A549 (cell line): ENCODE results near the gene MAPKAP1. TPM values are rescaled to one million over a fixed set of nuclear protein-coding genes. Genes with fewer than 3 reads are reported as not detected.

Source experiments
- ATAC-seq, 2 experiments: fragments of 200-7000 bp in 1 of 2; fragments of >200 bp in 1 of 2; cut with Nextera tagmentation in 1 of 2; cut with Tn5 transposase in 1 of 2; 3 replicates each; pipeline versions ENCODE4 v1.8.0 to v1.9.1; 2018 to 2020; ENCODE audit warnings: mild to moderate bottlenecking in 1 of 2, moderate library complexity in 1 of 2
- CTCF ChIA-PET: fragments of 300-600 bp; sonication (Branson Sonifier 250); formaldehyde crosslinking; extraction: SDS; loops from one replicate; lab custom pipeline; 2021; ENCODE audit warnings: antibody characterized with exemption, inconsistent platforms; lab: Yijun Ruan, JAX
- POLR2A ChIA-PET: fragments of 350-600 bp; formaldehyde crosslinking; extraction: SDS; loops from one replicate; lab custom pipeline; 2021; ENCODE audit warnings: antibody characterized with exemption, inconsistent platforms; lab: Yijun Ruan, JAX
- DNase-seq, 2 experiments: peaks; one replicate each; pipeline versions ENCODE4 v3.0.0 to v3.0.0-alpha.2; 2011 to 2016; ENCODE audit warnings: low read depth in 1 of 2, low spot score in 1 of 2
- FAIRE-seq: peaks from 2 replicates; lab custom pipeline; 2011; peaks lifted over from hg19 to GRCh38; lab: Jason Lieb, UNC
- H3K27ac ChIP-seq, 2 experiments: fragments of >200 bp; sonication (Bioruptor Twin); formaldehyde crosslinking; 3 replicates each; pipeline ENCODE4 v1.5.1; 2016 to 2017
- H3K4me1 ChIP-seq: fragments of >200 bp; sonication (Bioruptor Twin); formaldehyde crosslinking; 3 replicates; pipeline ENCODE4 v1.6.1; 2016
- H3K4me2 ChIP-seq: fragments of >200 bp; sonication (Bioruptor Twin); formaldehyde crosslinking; 3 replicates; pipeline ENCODE4 v1.6.1; 2016
- H3K4me3 ChIP-seq: fragments of >200 bp; sonication (Bioruptor Twin); formaldehyde crosslinking; 3 replicates; pipeline ENCODE4 v1.5.1; 2016
- H3K9me3 ChIP-seq: fragments of >200 bp; sonication (Bioruptor Twin); formaldehyde crosslinking; 3 replicates; pipeline ENCODE4 v1.6.1; 2016
- BHLHE40 ChIP-seq: IDR thresholded peaks from 2 replicates; pipeline ENCODE4 v1.6.1; 2012; ENCODE audit warnings: low read depth, low read length, inconsistent platforms
- CBX2 ChIP-seq: fragments of 200-600 bp; sonication (generic); IDR thresholded peaks from 2 replicates; pipeline ENCODE4 v1.6.1; 2016; ENCODE audit warnings: low read depth, mild to moderate bottlenecking, borderline replicate concordance
- CBX8 ChIP-seq: fragments of 200-600 bp; sonication (generic); IDR thresholded peaks from 2 replicates; pipeline ENCODE4 v1.6.1; 2016
- CHD4 ChIP-seq: fragments of 200-600 bp; sonication (generic); IDR thresholded peaks from 2 replicates; pipeline ENCODE4 v1.6.1; 2016; ENCODE audit warnings: antibody characterized with exemption, mild to moderate bottlenecking, borderline replicate concordance
- EHF ChIP-seq: fragments of 250-450 bp; sonication (Bioruptor Pico); IDR thresholded peaks from 2 replicates; pipeline ENCODE4 v1.5.0; 2020; ENCODE audit warnings: mild to moderate bottlenecking
- ESRRA ChIP-seq: fragments of 150-350 bp; IDR thresholded peaks from 2 replicates; pipeline ENCODE4 v1.6.1; 2014; ENCODE audit warnings: mild to moderate bottlenecking, low read length, borderline replicate concordance
- FOSB ChIP-seq: fragments of 250-450 bp; sonication (Bioruptor Pico); IDR thresholded peaks from 2 replicates; pipeline ENCODE4 v1.5.0; 2020; ENCODE audit warnings: mild to moderate bottlenecking, moderate library complexity
- FOXS1 ChIP-seq: fragments of 250-450 bp; sonication (Bioruptor Pico); IDR thresholded peaks from 2 replicates; pipeline ENCODE4 v1.5.0; 2020; ENCODE audit warnings: mild to moderate bottlenecking, moderate library complexity
- GATA3 ChIP-seq: IDR thresholded peaks from 2 replicates; pipeline ENCODE4 v1.6.1; 2012; ENCODE audit warnings: borderline replicate concordance
- HDAC2 ChIP-seq: fragments of 200-600 bp; sonication (generic); IDR thresholded peaks from 2 replicates; pipeline ENCODE4 v1.6.1; 2016
- HEYL ChIP-seq: fragments of 250-450 bp; sonication (Bioruptor Pico); IDR thresholded peaks from 2 replicates; pipeline ENCODE4 v1.8.0; 2021; ENCODE audit warnings: mild to moderate bottlenecking, moderate library complexity
- HOXA7 ChIP-seq: fragments of 250-450 bp; sonication (Bioruptor Pico); IDR thresholded peaks from 2 replicates; pipeline ENCODE4 v1.5.0; 2020; ENCODE audit warnings: mild to moderate bottlenecking, moderate library complexity
- HOXB5 ChIP-seq: fragments of 250-450 bp; sonication (Bioruptor Pico); IDR thresholded peaks from 2 replicates; pipeline ENCODE4 v1.5.0; 2020; ENCODE audit warnings: mild to moderate bottlenecking, moderate library complexity
- KDM1A ChIP-seq: fragments of 200-600 bp; sonication (generic); IDR thresholded peaks from 2 replicates; pipeline ENCODE4 v1.6.1; 2016; ENCODE audit warnings: low read depth, mild to moderate bottlenecking
- MAZ ChIP-seq: fragments of 150-350 bp; IDR thresholded peaks from 2 replicates; pipeline ENCODE4 v1.6.1; 2014; ENCODE audit warnings: antibody characterized with exemption, low read depth, low read length, borderline replicate concordance
- MYC ChIP-seq: IDR thresholded peaks from 2 replicates; pipeline ENCODE4 v1.6.1; 2012; ENCODE audit warnings: mild to moderate bottlenecking, inconsistent platforms, low read length, improper control_type of control experiment, borderline replicate concordance
- POLR2A ChIP-seq: IDR thresholded peaks from 2 replicates; pipeline ENCODE4 v1.6.1; 2012; ENCODE audit warnings: mild to moderate bottlenecking, low read length
- RAD21 ChIP-seq, 2 experiments: fragments of >200 bp in 1 of 2; sonication (Bioruptor Twin) in 1 of 2; formaldehyde crosslinking in 1 of 2; IDR thresholded peaks in 1 of 2; conservative IDR thresholded peaks in 1 of 2; 2 replicates in 1 of 2; 3 replicates in 1 of 2; pipeline ENCODE4 v1.6.1; 2012 to 2018; ENCODE audit warnings: inconsistent platforms in 1 of 2
- RARB ChIP-seq: fragments of 250-450 bp; sonication (Bioruptor Pico); IDR thresholded peaks from 2 replicates; pipeline ENCODE4 v1.8.0; 2021; ENCODE audit warnings: mild to moderate bottlenecking, moderate library complexity
- RFX5 ChIP-seq: fragments of 450-650 bp; IDR thresholded peaks from 2 replicates; pipeline ENCODE4 v1.7.1; 2014; ENCODE audit warnings: antibody characterized with exemption, mild to moderate bottlenecking, moderate library complexity
- RNF2 ChIP-seq: fragments of 200-600 bp; sonication (generic); IDR thresholded peaks from 2 replicates; pipeline ENCODE4 v1.6.1; 2016; ENCODE audit warnings: low read depth, mild to moderate bottlenecking, antibody characterized with exemption, moderate library complexity, borderline replicate concordance
- SMC3 ChIP-seq: fragments of >200 bp; sonication (Bioruptor Twin); formaldehyde crosslinking; IDR thresholded peaks from 3 replicates; pipeline ENCODE4 v1.6.1; 2018; ENCODE audit warnings: inconsistent platforms
- TFCP2L1 ChIP-seq: fragments of 250-450 bp; sonication (Bioruptor Pico); IDR thresholded peaks from 2 replicates; pipeline ENCODE4 v1.5.0; 2021; ENCODE audit warnings: mild to moderate bottlenecking
- ZFP36 ChIP-seq: fragments of 450-650 bp; IDR thresholded peaks from 2 replicates; pipeline ENCODE4 v1.6.1; 2014; ENCODE audit warnings: borderline replicate concordance; ENCODE audit not compliant: partially characterized antibody
- WGBS: methylation state at CpG from one replicate; pipeline ENCODE4 v1.1.6; 2017; ENCODE audit errors: missing lambda C conversion rate; 5-methylcytosine and 5-hydroxymethylcytosine counted together
- polyA plus RNA-seq, 4 experiments: library from polyadenylated mRNA; depleted of rRNA in 3 of 4; stranded (reverse); fragments of >200 nt; fragmentation: RNase III in 1 of 4; extraction: RNeasy Plus Mini Kit Qiagen cat#74134 plus additional on column Dnase treatment in 1 of 4; gene quantifications; 2 replicates in 3 of 4; 3 replicates in 1 of 4; pipeline ENCODE4 v1.2.3, GENCODE V29; 2011 to 2017
- TF ChIP-seq, protein P1 (sequence below): fragments of >200 bp; sonication (Bioruptor Twin); formaldehyde crosslinking; IDR thresholded peaks from 3 replicates; pipeline ENCODE4 v1.6.1; 2016
- TF ChIP-seq, protein P2 (sequence below): fragments of 150-350 bp; IDR thresholded peaks from 2 replicates; pipeline ENCODE4 v1.6.1; 2014; ENCODE audit warnings: low read depth, mild to moderate bottlenecking, low read length
- TF ChIP-seq, protein P3 (sequence below): fragments of >200 bp; sonication (Bioruptor Twin); formaldehyde crosslinking; IDR thresholded peaks from 3 replicates; pipeline ENCODE4 v1.5.1; 2016

Gene MAPKAP1
- polyA plus RNA-seq, 2 of the 4 experiments (the other 2 are of a cell fraction), result 49.9 to 119 TPM

- no peaks in the 10 kb centered on the region for H3K4me1 ChIP-seq
- TF ChIP-seq BHLHE40, result no peak
- TF ChIP-seq RFX5, result no peak
- no peak for TF ChIP-seq FOSB
- TF ChIP-seq ESRRA, result no peak
- TF ChIP-seq TFCP2L1 (CRISPR knock-in tag), result no peak
- TF ChIP-seq FOXS1 (CRISPR knock-in tag), result no peak
- TF ChIP-seq RNF2, result no peak
- TF ChIP-seq, protein P1, sequence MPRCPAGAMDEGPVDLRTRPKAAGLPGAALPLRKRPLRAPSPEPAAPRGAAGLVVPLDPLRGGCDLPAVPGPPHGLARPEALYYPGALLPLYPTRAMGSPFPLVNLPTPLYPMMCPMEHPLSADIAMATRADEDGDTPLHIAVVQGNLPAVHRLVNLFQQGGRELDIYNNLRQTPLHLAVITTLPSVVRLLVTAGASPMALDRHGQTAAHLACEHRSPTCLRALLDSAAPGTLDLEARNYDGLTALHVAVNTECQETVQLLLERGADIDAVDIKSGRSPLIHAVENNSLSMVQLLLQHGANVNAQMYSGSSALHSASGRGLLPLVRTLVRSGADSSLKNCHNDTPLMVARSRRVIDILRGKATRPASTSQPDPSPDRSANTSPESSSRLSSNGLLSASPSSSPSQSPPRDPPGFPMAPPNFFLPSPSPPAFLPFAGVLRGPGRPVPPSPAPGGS, result no peak
- no peak for TF ChIP-seq CBX8
- no peak for TF ChIP-seq HDAC2
- no peak for TF ChIP-seq HOXA7
- TF ChIP-seq ZFP36, result no peak
- no peak for TF ChIP-seq KDM1A
- TF ChIP-seq MYC, result no peak
- TF ChIP-seq, protein P2, sequence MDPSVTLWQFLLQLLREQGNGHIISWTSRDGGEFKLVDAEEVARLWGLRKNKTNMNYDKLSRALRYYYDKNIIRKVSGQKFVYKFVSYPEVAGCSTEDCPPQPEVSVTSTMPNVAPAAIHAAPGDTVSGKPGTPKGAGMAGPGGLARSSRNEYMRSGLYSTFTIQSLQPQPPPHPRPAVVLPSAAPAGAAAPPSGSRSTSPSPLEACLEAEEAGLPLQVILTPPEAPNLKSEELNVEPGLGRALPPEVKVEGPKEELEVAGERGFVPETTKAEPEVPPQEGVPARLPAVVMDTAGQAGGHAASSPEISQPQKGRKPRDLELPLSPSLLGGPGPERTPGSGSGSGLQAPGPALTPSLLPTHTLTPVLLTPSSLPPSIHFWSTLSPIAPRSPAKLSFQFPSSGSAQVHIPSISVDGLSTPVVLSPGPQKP, result no peak
- TF ChIP-seq HEYL (CRISPR knock-in tag), result no peak
- no peak for TF ChIP-seq HOXB5 (CRISPR knock-in tag)
- TF ChIP-seq MAZ, result no peak
- TF ChIP-seq POLR2A, result no peak
- TF ChIP-seq, all 56 proteins: peak for 0
- Histone ChIP-seq H3K4me3 (no peak overlapping the region), H3K9me3 (no peaks in the 10 kb centered on the region), H3K27ac (no peak overlapping the region), H3K4me2 (no peak overlapping the region)
- 0 out of 6 replicates have a peak, but pooled peaks of 1 of the 2 experiments have one; percentile 33 for ATAC-seq
- CTCF ChIA-PET, result interaction anchor here (0.6 to 2.4 kb wide), 62 partner anchors 9 to 999 kb away, joined by 3 to 28 read pairs (median 4); no protein-coding TSS in a partner anchor
- 89% methylated on average over 6 of the region's 6 CpGs for WGBS
- FAIRE-seq, result no peak
- POLR2A ChIA-PET, result interaction anchor here (0.6 to 1.0 kb wide), 2 partner anchors 148 to 231 kb away, joined by 3 read pairs; partner anchors contain the start of gene MAPKAP1
- no peak for DNase-seq
Measured at GRCh38 chr9:125559194-125559593, 147.8 kb downstream of the MAPKAP1 start.

- no peak overlapping the region for H3K4me2 ChIP-seq
- no peak overlapping the region for H3K4me3 ChIP-seq
- H3K4me1 ChIP-seq, result no peaks in the 10 kb centered on the region
- peak; percentile 80 to 94; a peak in 5 of 6 replicates for ATAC-seq
- FAIRE-seq, result no peak
- WGBS, result 48% methylated on average over 2 of the region's 2 CpGs
- ChIA-PET CTCF (interaction anchor here (0.6 to 2.4 kb wide), 64 partner anchors 9 to 1000 kb away, joined by 3 to 28 read pairs (median 4); no protein-coding TSS in a partner anchor), POLR2A (interaction anchor here (0.6 to 1.0 kb wide), 2 partner anchors 148 to 231 kb away, joined by 3 read pairs; partner anchors contain the start of gene MAPKAP1)
- H3K27ac ChIP-seq, result no peak overlapping the region
- peak; percentile 74 to 76 for DNase-seq
- no peaks in the 10 kb centered on the region for H3K9me3 ChIP-seq
- TF ChIP-seq, protein P3, sequence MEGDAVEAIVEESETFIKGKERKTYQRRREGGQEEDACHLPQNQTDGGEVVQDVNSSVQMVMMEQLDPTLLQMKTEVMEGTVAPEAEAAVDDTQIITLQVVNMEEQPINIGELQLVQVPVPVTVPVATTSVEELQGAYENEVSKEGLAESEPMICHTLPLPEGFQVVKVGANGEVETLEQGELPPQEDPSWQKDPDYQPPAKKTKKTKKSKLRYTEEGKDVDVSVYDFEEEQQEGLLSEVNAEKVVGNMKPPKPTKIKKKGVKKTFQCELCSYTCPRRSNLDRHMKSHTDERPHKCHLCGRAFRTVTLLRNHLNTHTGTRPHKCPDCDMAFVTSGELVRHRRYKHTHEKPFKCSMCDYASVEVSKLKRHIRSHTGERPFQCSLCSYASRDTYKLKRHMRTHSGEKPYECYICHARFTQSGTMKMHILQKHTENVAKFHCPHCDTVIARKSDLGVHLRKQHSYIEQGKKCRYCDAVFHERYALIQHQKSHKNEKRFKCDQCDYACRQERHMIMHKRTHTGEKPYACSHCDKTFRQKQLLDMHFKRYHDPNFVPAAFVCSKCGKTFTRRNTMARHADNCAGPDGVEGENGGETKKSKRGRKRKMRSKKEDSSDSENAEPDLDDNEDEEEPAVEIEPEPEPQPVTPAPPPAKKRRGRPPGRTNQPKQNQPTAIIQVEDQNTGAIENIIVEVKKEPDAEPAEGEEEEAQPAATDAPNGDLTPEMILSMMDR, result peak; percentile 82
- TF ChIP-seq SMC3 (peak; percentile 79), RARB (no peak), GATA3 (no peak), RAD21 (conservative IDR thresholded peaks at IDR 0.05 in 1 of 2, IDR thresholded peaks at IDR 0.05 in 1 of 2) (peak; percentile 79 to 85), EHF (CRISPR knock-in tag) (no peak), CHD4 (no peak), TFCP2L1 (CRISPR knock-in tag) (no peak), CBX2 (no peak)
- TF ChIP-seq, all 56 proteins: peak for 3
Measured at GRCh38 chr9:125558453-125559092, 148.4 kb downstream of the MAPKAP1 start.
